ENCODE measurements around the gene NTM. TPM values are rescaled to one million over a fixed set of nuclear protein-coding genes. Genes with fewer than 3 reads are reported as not detected.

NTM gene
- total and polyA plus RNA-seq, 2 experiments from 2014 or later, result 2.2 to 4.9 TPM

DNA sequence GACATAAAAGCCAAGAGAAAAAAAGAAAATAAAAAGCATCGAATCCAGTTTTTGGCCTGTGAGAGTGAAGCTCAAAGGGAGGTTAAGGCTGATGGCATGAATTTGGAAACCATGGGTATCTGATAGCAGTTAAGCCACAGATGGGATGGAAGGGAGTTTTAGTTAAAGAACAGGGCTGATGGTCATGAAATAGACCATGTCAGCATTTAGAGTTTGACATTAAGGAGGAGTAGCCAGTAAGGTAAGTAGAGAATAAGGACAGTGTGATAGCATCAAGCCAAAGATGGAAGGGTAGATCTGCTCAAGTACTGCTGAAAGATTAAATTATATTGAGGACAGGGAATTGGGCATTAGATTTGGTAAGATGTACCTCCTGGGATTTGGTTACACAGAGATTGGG is 826.5 kb downstream of the NTM start:
- Histone ChIP-seq H3K9me3 (ENCODE audit: low read depth) (no peaks in the 10 kb centered on the region), H3K79me2 (no peaks in the 10 kb centered on the region), H3K4me3 (no peak overlapping the region), H3K27me3 (no peaks in the 10 kb centered on the region), H2AFZ (no peak overlapping the region), H4K20me1 (ENCODE audit: insufficient read depth, poor library complexity, severe bottlenecking) (no peaks in the 10 kb centered on the region), H3K36me3 (replicated peaks; ENCODE audit: insufficient read depth, low read depth) (no peaks in the 10 kb centered on the region), H3K27ac (no peak overlapping the region), H3K4me2 (no peak overlapping the region), H3K4me1 (ENCODE audit: insufficient read depth) (no peaks in the 10 kb centered on the region), H3K9me2 (replicated peaks; ENCODE audit: insufficient read depth) (no peaks in the 10 kb centered on the region)
- DNase-seq (ENCODE audit: low spot score), result no peak
- TF ChIP-seq, protein P1, sequence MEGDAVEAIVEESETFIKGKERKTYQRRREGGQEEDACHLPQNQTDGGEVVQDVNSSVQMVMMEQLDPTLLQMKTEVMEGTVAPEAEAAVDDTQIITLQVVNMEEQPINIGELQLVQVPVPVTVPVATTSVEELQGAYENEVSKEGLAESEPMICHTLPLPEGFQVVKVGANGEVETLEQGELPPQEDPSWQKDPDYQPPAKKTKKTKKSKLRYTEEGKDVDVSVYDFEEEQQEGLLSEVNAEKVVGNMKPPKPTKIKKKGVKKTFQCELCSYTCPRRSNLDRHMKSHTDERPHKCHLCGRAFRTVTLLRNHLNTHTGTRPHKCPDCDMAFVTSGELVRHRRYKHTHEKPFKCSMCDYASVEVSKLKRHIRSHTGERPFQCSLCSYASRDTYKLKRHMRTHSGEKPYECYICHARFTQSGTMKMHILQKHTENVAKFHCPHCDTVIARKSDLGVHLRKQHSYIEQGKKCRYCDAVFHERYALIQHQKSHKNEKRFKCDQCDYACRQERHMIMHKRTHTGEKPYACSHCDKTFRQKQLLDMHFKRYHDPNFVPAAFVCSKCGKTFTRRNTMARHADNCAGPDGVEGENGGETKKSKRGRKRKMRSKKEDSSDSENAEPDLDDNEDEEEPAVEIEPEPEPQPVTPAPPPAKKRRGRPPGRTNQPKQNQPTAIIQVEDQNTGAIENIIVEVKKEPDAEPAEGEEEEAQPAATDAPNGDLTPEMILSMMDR (IDR thresholded peaks at IDR 0.05; ENCODE audit: poor library complexity), result no peak
- no peak for TF ChIP-seq EZH2phosphoT487 (IDR thresholded peaks at IDR 0.05; ENCODE audit: low read depth, severe bottlenecking, unreplicated experiment)
- TF ChIP-seq EZH2 (IDR thresholded peaks at IDR 0.05; ENCODE audit: borderline replicate concordance), result no peak
- 100% methylated on average over 1 of the region's 1 CpG for WGBS (ENCODE audit: low lambda C conversion rate, missing lambda C conversion rate)

DNA sequence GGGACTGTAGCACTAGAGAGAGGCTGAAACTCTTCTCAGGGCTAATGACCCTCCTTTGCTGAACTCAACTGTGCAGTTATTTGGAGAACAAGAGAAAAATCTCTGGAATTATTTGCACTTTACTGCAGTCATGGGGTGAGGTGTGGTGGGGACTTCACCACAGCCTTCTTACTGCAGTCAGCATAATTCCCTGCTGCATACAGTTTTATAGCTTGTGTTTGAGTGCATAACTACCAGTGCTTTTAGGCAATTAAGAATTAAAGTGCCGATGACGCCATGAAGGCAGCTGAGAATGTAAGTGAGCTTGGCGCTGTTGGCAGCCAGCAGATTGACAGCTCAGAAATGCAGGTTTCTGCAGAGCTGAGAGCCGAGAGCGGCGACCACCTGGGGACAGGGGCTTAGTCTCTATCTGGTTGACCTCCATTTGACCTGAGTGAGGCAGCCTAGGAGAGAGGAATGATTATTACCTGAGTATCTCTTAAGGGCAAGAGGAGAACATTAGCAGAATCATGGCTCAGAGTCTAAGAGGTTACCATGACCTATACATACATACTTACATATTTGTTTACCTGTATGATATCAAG is 830.0 kb downstream of the NTM start:
- no peaks in the 10 kb centered on the region for H3K79me2 ChIP-seq
- peak overlapping the region; percentile 29 for H3K27ac ChIP-seq
- no peaks in the 10 kb centered on the region for H3K9me3 ChIP-seq (ENCODE audit: low read depth)
- no peaks in the 10 kb centered on the region for H4K20me1 ChIP-seq (ENCODE audit: insufficient read depth, poor library complexity, severe bottlenecking)
- 60% methylated on average over 6 of the region's 6 CpGs for WGBS (ENCODE audit: low lambda C conversion rate, missing lambda C conversion rate)
- TF ChIP-seq, protein P1 (IDR thresholded peaks at IDR 0.05; ENCODE audit: poor library complexity), result no peak
- TF ChIP-seq EZH2phosphoT487 (IDR thresholded peaks at IDR 0.05; ENCODE audit: low read depth, severe bottlenecking, unreplicated experiment), result no peak
- no peak for TF ChIP-seq EZH2 (IDR thresholded peaks at IDR 0.05; ENCODE audit: borderline replicate concordance)
- H3K4me2 ChIP-seq, result no peak overlapping the region
- H3K4me3 ChIP-seq, result no peak overlapping the region
- no peaks in the 10 kb centered on the region for H3K36me3 ChIP-seq (replicated peaks; ENCODE audit: insufficient read depth, low read depth)
- no peaks in the 10 kb centered on the region for H3K4me1 ChIP-seq (ENCODE audit: insufficient read depth)
- no peaks in the 10 kb centered on the region for H3K9me2 ChIP-seq (replicated peaks; ENCODE audit: insufficient read depth)
- no peak overlapping the region for H2AFZ ChIP-seq
- H3K27me3 ChIP-seq, result no peaks in the 10 kb centered on the region
- no peak for DNase-seq (ENCODE audit: low spot score)

DNA sequence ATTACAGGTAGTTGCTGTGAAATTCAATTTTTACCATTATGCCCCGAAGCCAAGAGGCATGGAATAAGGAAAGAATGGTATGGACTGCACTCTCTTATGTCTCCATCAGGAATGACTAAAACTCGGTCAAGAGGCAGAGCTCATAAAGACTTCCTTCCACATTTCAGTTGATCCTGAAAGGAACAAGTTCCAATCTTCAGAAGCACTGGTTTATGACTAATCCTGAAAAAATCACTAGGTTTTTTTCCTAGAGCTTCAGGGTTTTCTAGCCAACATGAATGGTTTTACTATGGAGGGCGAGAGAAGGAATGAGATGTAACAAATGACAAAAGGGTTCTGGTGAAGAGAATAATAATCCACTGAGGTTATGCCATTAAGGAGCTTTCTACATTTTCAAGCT is 832.2 kb downstream of the NTM start:
- Histone ChIP-seq H3K79me2 (no peaks in the 10 kb centered on the region), H3K36me3 (replicated peaks; ENCODE audit: insufficient read depth, low read depth) (no peaks in the 10 kb centered on the region), H3K9me2 (replicated peaks; ENCODE audit: insufficient read depth) (no peaks in the 10 kb centered on the region), H3K27me3 (no peaks in the 10 kb centered on the region), H2AFZ (no peak overlapping the region), H4K20me1 (ENCODE audit: insufficient read depth, poor library complexity, severe bottlenecking) (no peaks in the 10 kb centered on the region), H3K4me2 (no peak overlapping the region), H3K27ac (no peak overlapping the region), H3K9me3 (ENCODE audit: low read depth) (no peaks in the 10 kb centered on the region), H3K4me3 (no peak overlapping the region), H3K4me1 (ENCODE audit: insufficient read depth) (no peaks in the 10 kb centered on the region)
- DNase-seq (ENCODE audit: low spot score), result no peak
- TF ChIP-seq, protein P1 (IDR thresholded peaks at IDR 0.05; ENCODE audit: poor library complexity), result no peak
- TF ChIP-seq EZH2 (IDR thresholded peaks at IDR 0.05; ENCODE audit: borderline replicate concordance), result no peak
- TF ChIP-seq EZH2phosphoT487 (IDR thresholded peaks at IDR 0.05; ENCODE audit: low read depth, severe bottlenecking, unreplicated experiment), result no peak
- WGBS (ENCODE audit: low lambda C conversion rate, missing lambda C conversion rate), result 72% methylated on average over 3 of the region's 3 CpGs

All from hepatocyte (in vitro differentiated cells).